Measurements from ENCODE around the gene ANKRD55.
"Not testable (repeated sequence)": the region's sequence is repeated elsewhere in the genome, so short reads cannot be mapped to it uniquely, and the experiment has no call there.

Gene ANKRD55

DNA sequence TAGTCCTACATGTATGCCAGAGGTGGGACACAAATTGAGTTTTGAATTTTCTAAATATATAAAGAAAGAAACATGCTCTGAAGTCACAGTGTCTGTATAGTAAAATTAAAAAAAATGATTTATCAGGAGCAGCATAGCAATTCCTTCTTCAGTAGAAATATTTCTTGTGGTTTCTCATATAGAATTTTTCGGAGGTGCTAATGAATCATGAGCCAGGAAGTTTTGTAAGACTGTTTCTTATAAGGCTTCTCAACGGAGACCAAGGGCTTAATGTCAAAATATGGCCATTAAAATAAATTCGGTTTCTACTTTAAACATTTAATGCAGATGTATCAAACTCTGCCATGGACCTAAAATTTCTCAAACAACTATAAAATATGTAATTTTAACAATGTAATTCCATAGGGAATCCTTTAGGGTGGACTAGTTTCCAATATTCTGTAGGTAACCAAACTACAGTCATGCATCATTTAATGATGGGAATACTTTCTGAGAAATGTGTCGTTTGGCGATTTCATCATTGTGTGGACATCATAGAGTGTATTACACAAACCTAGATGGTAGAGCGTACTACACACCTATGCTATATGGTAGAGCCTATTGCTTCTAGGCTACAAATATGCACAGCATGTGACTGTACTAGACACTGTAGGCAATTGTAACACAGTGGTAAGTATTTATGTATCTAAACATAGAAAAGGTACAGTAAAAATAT lies 66.3 kb downstream of the ANKRD55 start:
- DNase-seq: no peak

GRCh38 chr5:56164376-56164775 lies 68.8 kb downstream of the ANKRD55 start:
- no peak for DNase-seq

- DNase-seq: no peak
Observed at GRCh38 chr5:56161927-56162326, 71.2 kb downstream of the ANKRD55 start.

- DNase-seq: no peak
Observed at GRCh38 chr5:56161439-56161823, 71.7 kb downstream of the ANKRD55 start.

DNA sequence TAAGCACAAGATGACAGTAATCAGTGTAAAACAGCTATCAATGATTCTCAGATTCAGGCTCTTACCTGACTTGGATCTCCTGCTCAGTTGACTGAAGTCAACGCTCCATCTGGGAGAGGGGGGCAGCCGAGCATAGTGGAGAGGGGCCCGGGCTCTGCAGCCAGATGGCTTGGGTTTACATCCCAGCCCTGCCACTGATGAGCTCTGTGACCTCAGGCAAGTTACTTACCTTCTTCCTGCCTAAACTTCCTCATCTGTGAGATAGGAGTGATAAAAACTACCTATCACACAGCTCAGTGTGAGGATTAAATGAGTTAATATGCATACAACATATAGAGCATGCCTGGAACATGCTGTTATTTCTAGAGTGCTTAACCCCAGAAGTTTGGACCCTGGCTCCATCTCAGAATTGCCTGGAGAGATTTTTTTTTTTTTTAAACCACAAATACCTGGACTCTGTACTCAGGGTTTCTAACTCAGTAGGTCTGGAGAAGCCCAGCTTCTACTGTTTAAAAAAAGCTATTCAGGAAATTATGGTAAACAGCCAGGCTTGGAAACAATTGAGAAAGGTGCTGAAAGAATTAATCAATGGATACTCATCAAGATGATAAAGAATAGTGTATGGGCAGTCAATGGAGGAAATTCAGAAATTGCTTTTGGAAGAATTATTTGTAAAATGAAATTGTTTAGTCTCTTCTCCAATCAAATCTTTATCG lies 72.2 kb downstream of the ANKRD55 start:
- DNase-seq: no peak

DNA sequence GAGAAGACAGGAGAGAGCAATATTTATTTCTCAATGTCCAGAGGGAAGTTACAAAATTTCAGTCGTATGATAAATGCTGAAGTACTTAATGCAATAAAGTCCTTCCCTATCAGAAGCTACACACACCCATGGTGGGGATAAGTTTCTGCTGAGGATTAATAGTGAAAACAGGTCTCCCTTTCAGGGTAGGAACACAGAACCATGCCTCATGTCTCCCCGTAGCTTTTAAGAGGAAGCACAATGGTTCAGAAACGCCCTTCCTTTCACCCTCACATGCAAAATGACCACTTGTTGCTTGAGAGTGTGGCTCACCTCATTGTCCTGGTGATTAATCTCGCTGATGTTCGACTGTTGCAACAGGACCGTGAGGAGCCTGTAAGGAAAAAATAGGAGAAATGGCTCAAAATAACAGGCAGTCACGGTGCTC lies 73.6 kb downstream of the ANKRD55 start:
- DNase-seq: no peak

- no peak for DNase-seq
Observed at GRCh38 chr5:56158331-56158960, 74.7 kb downstream of the ANKRD55 start.

DNA sequence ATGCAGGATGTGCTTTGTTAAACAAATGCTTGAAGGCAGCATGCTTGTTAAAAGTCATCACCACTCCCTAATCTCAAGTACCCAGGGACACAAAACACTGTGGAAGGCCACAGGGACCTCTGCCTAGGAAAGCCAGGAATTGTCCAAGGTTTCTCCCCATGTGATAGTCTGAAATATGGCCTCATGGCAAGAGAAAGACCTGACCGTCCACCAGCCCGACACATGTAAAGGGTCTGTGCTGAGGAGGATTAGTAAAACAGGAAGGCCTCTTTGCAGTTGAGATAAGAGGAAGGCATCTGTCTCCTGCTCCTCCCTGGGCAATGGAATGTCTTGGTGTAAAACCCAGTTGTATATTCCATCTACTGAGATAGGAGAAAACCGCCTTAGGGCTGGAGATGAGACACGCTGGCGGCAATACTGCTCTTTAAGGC lies 75.9 kb downstream of the ANKRD55 start:
- DNase-seq: not testable (repeated sequence)

DNA sequence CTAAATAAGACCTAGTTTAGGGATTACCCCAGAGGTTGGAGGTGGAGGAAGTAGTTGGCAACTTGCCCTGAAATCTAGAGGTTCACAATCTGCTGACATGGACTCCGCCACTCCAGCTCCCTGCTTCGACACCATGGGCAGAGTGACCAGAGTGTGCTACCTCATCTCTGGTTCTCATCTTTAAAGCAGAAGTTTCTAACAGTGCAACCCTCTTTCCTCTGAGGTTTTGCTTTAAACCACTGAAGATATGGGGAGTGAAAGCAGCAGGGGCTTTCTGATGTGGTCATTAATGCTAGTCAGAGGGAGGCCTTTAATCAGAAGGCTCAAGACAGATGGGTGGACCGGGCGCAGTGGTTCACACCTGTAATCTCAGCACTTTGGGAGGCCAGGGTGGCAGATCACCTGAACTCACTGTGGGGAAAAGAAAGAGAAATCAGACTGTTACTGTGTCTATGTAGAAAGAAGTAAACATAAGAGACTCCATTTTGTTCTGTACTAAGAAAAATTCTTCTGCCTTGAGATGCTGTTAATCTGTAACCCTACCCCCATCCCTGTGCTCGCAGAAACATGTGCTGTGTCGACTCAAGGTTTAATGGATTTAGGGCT lies 76.4 kb downstream of the ANKRD55 start:
- not testable (repeated sequence) for DNase-seq

- no peak for DNase-seq
Observed at GRCh38 chr5:56155992-56156584, 77.0 kb downstream of the ANKRD55 start.

GRCh38 chr5:56154732-56155484 lies 78.2 kb downstream of the ANKRD55 start:
- DNase-seq: no peak

DNA sequence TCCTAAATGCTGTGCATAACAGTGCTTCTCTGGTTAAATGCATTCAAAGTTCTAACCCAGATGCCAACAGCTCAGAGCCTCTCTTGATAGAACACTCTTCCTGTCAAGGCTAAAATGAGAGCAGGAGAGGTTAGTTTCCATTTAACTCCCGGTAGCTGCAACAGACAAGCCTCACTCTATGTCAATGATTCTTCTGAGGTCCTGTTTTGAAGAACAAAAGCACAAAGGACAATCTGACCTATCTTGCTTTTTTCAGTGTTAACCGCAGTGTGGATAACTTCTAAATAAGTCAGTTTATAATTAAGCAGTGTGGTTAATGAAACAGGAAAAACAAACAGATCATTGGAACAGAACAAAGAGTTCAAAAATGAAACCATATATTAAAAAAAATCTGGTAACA lies 80.7 kb downstream of the ANKRD55 start:
- DNase-seq: no peak

DNA sequence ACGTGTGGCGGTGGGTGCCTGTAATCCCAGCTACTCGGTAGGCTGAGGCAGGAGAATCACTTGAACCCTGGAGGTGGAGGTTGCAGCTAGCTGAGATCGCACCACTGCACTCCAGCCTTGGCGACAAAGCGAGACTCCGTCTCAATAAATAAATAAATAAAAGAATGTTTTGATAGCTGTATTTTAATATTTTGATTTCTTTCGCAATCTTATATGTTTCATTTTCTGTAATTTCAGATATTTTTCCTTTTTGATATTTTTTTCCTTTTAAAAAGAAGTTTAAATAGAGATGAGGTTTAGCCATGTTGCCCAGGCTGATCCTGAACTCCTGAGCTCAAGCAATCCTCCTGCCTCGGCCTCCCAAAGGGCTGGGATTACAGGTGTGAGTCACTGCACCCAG lies 82.4 kb downstream of the ANKRD55 start:
- DNase-seq: not testable (repeated sequence)

GRCh38 chr5:56148453-56148971 lies 84.6 kb downstream of the ANKRD55 start:
- DNase-seq: no peak

DNA sequence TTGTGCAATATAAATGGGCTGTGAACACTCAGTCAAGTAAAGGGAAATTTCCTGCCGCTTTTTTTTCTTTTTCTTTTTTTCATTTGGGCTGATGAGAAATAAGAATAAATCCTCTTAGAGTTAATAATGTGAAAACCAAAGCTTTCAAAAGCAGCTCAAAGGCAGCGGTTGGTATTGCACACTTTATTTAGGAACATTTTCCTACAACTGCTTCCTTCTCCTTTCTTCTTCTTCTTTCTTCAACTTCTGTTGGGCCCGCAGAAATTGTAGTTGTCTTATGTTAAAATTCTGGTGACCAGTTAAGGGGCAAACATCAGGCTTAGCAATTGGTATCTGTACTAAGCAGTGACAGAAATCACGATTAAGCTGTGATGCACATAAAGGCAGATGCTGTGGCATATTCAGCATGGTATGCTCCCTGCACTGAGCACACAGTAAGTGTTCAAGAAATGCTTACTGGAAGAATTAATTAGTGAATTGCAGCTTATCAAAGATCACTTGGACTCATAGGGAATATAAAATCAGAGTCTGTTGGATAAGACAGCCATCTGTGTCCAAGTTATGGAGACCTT lies 85.4 kb downstream of the ANKRD55 start:
- no peak for DNase-seq

GRCh38 chr5:56147106-56147505 lies 86.0 kb downstream of the ANKRD55 start:
- no peak for DNase-seq

DNA sequence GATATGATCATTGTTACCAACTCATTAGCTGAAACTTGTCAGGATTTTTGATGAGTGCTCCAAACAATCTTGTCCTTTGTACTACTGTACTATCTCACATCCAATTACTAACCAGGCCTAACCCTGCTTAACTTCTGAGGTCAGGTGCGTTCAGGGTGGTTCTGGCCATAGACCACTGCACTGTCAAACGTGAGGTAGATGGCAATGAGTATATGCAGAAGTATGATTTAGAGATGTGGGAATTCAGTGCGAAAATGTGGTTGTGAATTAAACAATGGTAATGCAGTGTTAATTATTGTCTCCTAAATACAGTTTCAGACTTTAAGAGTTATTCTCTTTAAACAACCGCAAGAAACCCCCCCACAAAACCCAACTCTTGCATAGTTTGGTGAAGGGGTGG lies 86.5 kb downstream of the ANKRD55 start:
- no peak for DNase-seq

- DNase-seq: no peak
Observed at GRCh38 chr5:56145511-56145910, 87.6 kb downstream of the ANKRD55 start.

DNA sequence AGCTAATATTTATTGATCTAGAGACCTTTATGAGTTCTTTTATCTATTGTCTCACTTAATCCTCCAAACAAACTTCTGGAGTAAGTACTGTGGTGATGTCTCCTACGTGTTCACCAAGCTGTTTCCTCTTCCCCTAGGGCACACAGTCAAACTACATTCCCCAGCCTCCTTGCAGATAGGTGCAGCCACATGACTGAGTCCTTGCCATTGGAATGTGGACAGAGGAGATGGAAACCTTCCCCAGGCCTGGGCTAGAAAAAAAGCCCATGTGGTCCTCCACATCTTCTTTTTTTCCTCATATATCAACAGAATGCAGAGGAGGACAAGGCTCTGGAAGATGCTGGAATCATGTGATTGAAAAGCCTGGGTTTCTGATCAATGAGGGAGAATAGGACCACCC lies 88.0 kb downstream of the ANKRD55 start:
- DNase-seq: no peak

GRCh38 chr5:56144211-56144610 lies 88.9 kb downstream of the ANKRD55 start:
- no peak for DNase-seq

GRCh38 chr5:56143373-56143714 lies 89.8 kb downstream of the ANKRD55 start:
- DNase-seq: no peak

Data from NCI-H345 (cell line).